ENCODE data around the gene LDHAL6B.
"Not testable (repeated sequence)": the region's sequence is repeated elsewhere in the genome, so short reads cannot be mapped to it uniquely, and the experiment has no call there.

LDHAL6B gene

GRCh38 chr15:59206623-59207183, at the start of gene LDHAL6B:
Gene LDHAL6B (plus strand): TSS chr15:59206843. CDS start chr15:59206941, 98 bp downstream.
- DNase-seq = no peak

GRCh38 chr15:59157396-59157795, 49.2 kb upstream of the LDHAL6B start:
- no peak for DNase-seq

DNA sequence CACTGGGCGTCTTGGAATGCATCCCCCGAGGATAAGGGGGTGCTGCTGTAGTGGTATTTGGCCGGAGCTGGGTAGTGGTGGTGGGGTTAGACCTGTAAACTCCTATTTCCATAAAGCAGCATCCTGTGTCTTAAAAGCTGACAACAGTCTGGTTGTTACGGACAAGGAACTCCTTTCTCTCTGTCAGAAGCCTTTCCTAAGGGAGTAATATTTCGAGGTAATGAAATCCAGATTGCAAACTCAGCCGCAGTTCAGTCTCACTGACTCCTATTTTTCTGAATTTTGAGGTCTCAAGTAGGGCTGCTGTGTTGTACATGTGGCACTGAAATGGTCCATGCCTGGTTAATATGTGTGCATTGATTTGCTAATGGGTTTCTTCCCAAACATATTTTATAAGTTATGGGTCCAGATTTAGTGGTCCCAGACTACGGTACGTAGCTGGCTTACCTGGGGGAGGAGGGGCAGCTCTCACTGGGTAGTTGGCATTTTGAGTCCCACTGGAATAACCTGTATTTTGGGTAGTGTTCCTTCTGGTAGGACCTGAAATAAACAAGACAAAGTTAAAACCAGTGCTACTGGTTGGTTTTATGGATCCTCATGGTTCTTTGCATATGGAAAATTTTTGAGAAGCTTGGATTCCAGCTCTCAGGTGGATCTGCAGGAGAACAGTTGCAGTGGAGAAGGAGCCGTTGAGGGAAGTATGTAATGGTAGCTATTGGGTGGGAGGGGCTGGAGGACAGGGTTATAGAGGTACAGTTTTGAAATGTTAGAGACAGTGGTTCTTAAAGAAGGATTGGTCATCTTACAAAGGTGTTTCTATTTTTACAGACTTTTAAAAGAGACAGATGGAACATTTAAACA, 48.6 kb upstream of the LDHAL6B start:
- no peak for DNase-seq

DNA sequence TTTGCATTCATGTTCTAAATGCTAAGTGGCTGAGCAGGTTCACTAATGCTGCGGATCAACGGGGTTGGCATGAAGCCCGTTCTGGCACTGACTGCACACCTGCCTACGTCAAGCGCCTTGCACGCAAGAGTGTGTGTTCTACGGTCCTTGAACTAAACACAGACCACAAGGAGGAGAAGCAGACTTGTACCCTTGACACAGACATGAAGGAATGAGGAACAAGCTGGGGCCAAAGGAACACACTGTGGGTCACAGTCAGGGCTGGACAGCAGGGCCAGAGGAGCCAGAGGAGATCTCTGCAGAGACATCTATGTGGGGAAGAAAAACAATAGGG, 48.0 kb upstream of the LDHAL6B start:
- DNase-seq = no peak

- DNase-seq = no peak
Observed at GRCh38 chr15:59159210-59159609, 47.4 kb upstream of the LDHAL6B start.

- DNase-seq = no peak
Observed at GRCh38 chr15:59160880-59161593, 45.6 kb upstream of the LDHAL6B start.

DNA sequence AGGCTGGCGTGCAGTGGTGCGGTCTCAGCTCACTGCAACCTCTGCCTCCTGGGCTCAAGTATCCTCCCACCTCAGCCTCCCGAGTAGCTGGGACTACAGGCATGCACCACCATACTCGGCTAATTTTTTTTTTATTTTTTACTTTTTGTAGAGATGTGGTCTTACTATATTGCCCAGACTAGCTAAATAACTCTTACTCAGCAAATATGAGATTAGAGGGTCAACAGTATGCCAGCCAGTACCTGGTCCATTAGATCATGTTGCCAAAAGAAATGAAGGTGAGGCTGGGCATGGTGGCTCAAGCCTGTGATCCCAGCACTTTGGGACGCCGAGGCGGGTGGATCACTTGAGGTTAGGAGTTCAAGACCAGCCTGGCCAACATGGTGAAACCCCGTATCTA, 44.6 kb upstream of the LDHAL6B start:
- DNase-seq = not testable (repeated sequence)

- DNase-seq = no peak
Observed at GRCh38 chr15:59165726-59166125, 40.9 kb upstream of the LDHAL6B start.

- no peak for DNase-seq
Observed at GRCh38 chr15:59166166-59166565, 40.5 kb upstream of the LDHAL6B start.

DNA sequence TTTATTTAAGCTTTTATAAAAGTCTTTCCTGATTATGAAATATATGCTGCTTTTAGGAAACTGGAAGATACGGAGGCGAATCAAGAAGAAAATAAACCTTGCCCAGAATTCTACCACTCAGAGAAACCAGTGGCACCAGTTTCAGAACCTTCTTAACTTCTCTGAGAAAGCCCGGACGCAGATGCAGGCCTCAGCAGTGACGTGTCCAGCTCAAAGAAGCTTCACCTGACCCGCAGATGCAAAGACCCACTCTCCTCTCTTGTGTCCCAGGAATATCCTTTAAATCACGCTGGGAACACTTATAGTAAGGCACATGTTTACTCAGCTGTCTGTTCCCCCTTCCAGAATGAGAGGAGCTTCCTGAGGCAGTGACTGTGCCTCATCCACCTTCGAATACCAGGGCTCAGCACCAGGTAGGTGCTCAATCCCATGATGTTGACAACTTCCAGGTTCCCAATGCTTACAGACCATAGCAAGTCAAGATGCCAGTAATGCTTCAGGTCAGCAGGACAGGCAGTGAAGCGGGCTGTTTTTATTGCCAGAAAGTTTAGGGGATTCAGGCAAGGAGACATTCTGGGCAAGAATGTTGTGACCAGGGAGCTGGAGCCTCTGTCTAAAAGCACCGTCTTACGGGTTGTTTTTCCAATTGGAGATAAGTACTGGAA, 39.9 kb upstream of the LDHAL6B start:
- no peak for DNase-seq

DNA sequence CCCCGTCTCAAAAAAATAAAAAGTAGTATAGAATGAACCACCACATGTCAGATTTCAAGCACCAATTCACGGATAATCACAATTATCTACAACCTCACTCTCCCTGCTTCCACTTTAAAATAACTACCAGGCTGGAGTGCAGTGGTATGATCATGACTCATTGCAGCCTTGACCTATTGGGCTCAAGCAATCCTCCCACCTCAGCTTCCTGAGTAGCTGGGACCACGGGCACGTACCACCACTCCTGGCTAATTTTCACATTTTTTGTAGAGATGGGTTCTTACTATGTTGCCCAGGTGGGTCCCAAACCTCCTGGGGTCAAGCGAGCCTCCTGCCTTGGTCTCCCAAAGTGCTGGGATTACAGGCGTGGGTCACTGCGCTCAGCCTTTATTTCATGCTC, 38.1 kb upstream of the LDHAL6B start:
- peak; percentile 31 for DNase-seq

- DNase-seq = no peak
Observed at GRCh38 chr15:59169251-59169708, 37.4 kb upstream of the LDHAL6B start.

- peak; percentile 19 for DNase-seq
Observed at GRCh38 chr15:59170295-59171066, 36.2 kb upstream of the LDHAL6B start.

GRCh38 chr15:59171067-59171397, 35.6 kb upstream of the LDHAL6B start:
- no peak for DNase-seq

GRCh38 chr15:59172289-59172901, 34.2 kb upstream of the LDHAL6B start:
- DNase-seq = no peak

DNA sequence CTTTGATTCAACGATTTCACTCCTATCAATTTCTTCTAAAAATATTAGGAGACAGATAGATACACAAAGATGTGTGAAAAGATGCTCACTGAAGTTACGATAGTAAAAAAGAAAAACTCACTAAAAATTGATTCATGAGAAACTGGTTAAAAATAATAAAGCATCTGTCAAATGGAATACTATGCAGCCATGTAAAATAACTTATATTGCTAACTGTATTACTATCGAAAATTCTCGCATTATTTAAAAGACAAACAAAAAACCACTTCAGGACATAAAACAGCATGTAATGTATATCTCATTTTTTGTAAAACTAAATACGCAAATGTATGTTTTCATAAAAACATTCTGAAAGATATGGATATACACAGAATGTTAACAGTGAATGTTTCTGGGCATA, 33.4 kb upstream of the LDHAL6B start:
- DNase-seq = no peak

GRCh38 chr15:59174151-59174834, 32.4 kb upstream of the LDHAL6B start:
- DNase-seq = no peak

DNA sequence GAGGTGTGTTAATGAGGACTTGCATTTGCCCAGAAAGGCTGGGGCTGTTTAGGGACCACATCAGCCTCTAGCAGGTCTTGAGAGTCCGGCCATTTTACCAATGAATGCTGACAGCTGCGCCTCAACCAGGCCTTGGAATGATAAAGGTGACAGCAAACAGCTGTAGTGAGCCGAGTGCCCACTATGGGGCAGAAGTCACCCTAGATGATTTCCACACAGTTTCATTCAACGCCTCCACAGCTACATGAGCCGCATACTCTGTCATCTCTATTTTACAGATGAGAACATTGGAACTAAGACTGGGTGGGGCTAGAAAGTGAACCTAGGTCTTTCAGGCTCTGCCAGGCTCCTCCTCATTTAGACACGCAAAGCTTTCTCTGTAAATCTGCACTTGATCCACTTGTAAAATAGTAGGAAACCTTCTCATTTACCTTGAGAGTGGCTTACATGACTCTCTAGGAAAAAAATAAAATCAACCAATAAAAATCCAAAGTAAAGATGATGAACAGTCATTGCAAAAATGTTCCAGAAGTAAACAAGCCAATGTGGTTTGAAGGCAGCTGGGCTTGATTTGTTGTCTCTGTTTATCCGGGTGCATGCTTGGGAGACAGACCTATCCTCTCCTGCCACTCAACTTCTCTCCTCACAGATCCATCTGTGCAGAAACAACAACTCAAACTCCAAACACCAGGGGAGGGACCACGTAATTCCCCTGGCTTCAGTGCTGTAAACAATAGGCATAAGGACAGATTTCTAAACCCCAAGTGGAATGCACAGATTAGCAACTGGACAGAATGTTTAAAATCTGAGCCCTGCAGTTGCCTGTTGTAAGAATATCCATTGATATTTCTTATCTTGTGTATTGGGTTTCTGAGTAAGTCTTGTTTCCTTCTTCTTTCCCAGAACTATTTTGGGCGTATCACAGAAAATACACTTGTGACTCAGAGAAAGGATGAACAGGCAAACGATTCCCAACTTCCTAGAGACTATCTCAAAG, 31.5 kb upstream of the LDHAL6B start:
- peak; percentile 42 for DNase-seq

GRCh38 chr15:59176653-59177316, 29.9 kb upstream of the LDHAL6B start:
- DNase-seq = no peak

DNA sequence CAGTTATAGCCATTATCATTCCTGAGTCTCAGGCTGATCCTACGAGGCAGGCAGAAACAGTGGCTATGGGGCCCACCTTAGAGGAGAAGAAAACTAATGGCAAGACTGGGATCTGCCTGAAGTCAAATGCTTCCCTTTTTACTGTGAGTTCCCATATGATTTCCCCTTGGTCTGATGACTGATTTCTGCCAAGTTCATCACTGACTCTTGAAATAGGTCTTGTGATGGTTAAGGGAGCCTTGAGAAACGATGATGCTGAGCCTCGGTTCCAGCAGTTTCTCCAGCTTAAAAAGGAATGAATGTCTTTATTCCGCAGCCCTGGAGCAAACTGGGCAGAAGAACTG, 29.4 kb upstream of the LDHAL6B start:
- no peak for DNase-seq
